Measurements from ENCODE around the gene ABCA2.

ABCA2 gene

DNA sequence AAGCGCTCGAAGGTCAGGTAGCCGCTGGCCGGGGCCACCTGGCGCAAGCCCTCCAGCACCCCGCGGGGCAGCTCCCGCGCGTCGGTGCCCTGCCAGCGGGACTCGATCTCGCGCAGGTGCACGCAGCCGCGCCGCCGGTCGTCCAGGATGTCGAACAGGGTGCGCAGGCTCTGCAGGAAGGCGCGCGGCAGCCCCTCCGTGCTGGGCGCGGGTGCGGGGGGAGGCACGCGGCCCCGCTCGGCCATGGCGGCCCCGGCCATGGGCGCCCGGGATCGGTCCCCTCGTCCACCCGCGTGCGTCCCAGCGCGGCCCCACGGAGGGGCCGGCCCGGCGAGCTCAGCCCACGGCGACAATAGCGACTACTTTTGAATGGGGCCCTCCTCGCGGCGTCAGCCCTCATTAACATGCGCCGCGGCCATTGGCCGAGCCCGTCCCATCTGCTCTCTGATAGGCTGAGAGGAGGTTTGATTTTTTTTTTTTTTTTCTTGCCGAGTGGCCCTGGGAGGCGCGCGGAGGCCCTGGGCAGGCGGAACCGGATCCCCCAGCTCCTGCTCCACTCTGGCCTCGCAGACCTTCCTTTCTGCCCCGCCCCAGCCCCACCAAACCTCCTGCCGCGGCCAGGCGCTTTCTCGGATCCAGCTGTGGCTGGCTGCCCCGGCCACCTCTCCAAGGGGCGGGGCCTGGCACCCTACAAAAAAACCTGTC, 42.3 kb upstream of the ABCA2 start, which contains the start of gene SAPCD2:
TSS of gene SAPCD2 (minus strand) at position 357 of the 705 bp plus-strand sequence. CDS start at position 260, 97 bp downstream.
- H3K36me3 ChIP-seq (ENCODE audit: control insufficient read depth in 2 of 2, insufficient read depth in 2 of 2, low read length in 2 of 2) = no peaks in the 10 kb centered on the region
- H3K27me3 ChIP-seq (ENCODE audit: control insufficient read depth in 2 of 2, insufficient read depth in 2 of 2, low read length in 2 of 2) = peaks cover 0 to 3% of the 10 kb centered on the region in 2 donors
- peak within 1 kb of the TSS; percentile 57 to 71 for H3K27ac ChIP-seq (ENCODE audit: low read depth in 2 of 2, low read length in 2 of 2)
- peaks cover 29 to 31% of the 10 kb centered on the region in 2 donors for H3K4me1 ChIP-seq (ENCODE audit: control insufficient read depth in 2 of 2, insufficient read depth in 2 of 2, low read length in 2 of 2)
- no peaks in the 10 kb centered on the region for H3K9me3 ChIP-seq (ENCODE audit: control insufficient read depth in 2 of 2, low read length in 2 of 2)
- peak within 1 kb of the TSS; percentile 57 for H3K4me3 ChIP-seq (ENCODE audit: low read length in 2 of 2)
- H3K9ac ChIP-seq (ENCODE audit: low read depth in 1 of 2, low read length in 2 of 2) = peak within 1 kb of the TSS; percentile 41 to 53

GRCh38 chr9:137069508-137070091, 41.6 kb upstream of the ABCA2 start:
- Histone ChIP-seq H3K4me3 (ENCODE audit: low read length in 2 of 2) (peak overlapping the region; percentile 50), H3K36me3 (ENCODE audit: control insufficient read depth in 2 of 2, insufficient read depth in 2 of 2, low read length in 2 of 2) (no peaks in the 10 kb centered on the region), H3K27ac (ENCODE audit: low read depth in 2 of 2, low read length in 2 of 2) (no peak overlapping the region), H3K4me1 (ENCODE audit: control insufficient read depth in 2 of 2, insufficient read depth in 2 of 2, low read length in 2 of 2) (peaks cover 29 to 31% of the 10 kb centered on the region in 2 donors), H3K9ac (ENCODE audit: low read depth in 1 of 2, low read length in 2 of 2) (peak overlapping the region in 1 of 2 donors; percentile 53), H3K27me3 (ENCODE audit: control insufficient read depth in 2 of 2, insufficient read depth in 2 of 2, low read length in 2 of 2) (peaks cover 0 to 3% of the 10 kb centered on the region in 2 donors), H3K9me3 (ENCODE audit: control insufficient read depth in 2 of 2, low read length in 2 of 2) (no peaks in the 10 kb centered on the region)

DNA sequence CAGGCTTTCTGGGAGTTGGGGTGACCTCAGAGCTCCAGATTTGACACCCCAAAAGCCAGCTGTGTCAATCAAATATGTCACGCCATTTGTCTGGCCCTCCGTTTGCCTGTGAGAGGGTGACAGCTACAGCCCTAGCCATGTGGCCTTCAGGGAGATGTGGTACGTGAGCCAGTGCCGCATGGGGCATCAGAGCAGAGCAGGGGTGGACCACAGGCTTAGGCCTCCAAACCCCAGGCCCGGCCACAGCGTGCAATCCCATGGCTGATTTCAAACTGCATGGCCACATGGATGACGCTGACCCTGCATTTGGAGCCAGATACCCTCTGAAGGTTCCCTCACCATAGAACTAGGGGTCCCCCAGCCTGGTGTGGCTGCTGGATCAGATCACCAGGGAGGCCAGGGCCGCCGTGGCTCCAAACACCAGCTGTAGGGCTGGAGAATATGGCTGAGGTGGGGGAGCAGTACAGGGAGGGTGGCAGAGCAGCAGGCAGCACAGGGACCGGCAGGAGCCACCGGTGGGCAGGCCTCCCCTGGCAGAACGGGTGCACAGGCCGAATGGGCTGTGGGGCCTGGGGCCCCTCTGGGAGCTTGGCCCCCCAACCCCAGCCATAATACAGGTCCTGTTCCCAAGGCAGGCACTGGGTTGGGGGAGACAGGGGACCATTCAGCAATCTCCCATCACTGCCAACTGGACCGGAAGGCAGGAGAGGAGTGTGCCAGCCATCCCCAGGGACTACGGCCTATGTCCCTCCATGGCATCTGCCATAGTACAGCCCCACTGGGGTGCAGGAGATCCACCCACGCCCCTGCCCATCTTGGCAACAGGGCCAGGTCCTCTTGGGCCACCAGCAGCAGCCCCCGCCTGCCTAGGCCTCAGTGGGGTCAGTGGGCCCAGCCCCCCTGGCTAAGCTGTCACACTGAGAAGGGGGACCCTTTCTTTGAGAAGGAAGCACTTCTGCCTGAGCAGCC, 40.8 kb upstream of the ABCA2 start:
- peaks cover 0 to 3% of the 10 kb centered on the region in 2 donors for H3K27me3 ChIP-seq (ENCODE audit: control insufficient read depth in 2 of 2, insufficient read depth in 2 of 2, low read length in 2 of 2)
- peak overlapping the region in 1 of 2 donors; percentile 53 for H3K9ac ChIP-seq (ENCODE audit: low read depth in 1 of 2, low read length in 2 of 2)
- no peaks in the 10 kb centered on the region for H3K9me3 ChIP-seq (ENCODE audit: control insufficient read depth in 2 of 2, low read length in 2 of 2)
- H3K4me3 ChIP-seq (ENCODE audit: low read length in 2 of 2) = peak overlapping the region; percentile 50
- H3K4me1 ChIP-seq (ENCODE audit: control insufficient read depth in 2 of 2, insufficient read depth in 2 of 2, low read length in 2 of 2) = peaks cover 27 to 28% of the 10 kb centered on the region in 2 donors
- no peaks in the 10 kb centered on the region for H3K36me3 ChIP-seq (ENCODE audit: control insufficient read depth in 2 of 2, insufficient read depth in 2 of 2, low read length in 2 of 2)
- H3K27ac ChIP-seq (ENCODE audit: low read depth in 2 of 2, low read length in 2 of 2) = no peak overlapping the region

DNA sequence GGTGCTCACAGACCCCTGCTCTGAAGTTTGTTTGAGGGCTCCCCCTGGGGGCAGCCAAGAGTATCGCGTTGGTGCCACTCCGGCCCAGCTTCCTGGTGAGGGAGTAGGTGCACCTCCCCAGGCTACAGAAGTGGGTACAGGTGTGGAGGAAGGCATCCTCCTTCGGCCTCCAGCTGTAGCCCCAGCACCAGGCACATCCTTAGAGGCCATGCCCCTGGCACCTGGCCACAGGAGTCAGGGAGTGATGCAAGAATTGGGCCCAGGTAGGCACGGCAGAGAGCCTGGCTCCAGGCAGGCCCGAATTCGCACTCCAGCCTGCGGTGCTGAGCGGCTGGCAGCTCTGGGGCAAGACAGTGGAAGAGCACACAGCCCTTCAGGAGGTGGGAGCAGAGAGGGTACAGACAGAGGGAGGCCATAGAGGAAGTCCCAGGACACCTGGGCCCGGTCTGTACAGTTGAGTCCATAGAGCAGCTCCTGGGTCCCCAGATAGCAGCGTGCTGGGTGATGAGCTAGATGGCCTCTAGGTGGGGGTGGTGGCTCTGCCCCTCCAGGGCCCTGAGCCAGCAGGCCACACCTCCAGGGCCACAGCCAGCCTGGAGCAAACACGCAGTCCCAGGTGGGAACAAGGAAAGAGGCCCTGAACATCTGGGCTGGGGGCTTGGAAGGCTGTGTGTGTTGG, 40.0 kb upstream of the ABCA2 start:
- H3K9me3 ChIP-seq (ENCODE audit: control insufficient read depth in 2 of 2, low read length in 2 of 2) = no peaks in the 10 kb centered on the region
- H3K4me1 ChIP-seq (ENCODE audit: control insufficient read depth in 2 of 2, insufficient read depth in 2 of 2, low read length in 2 of 2) = peaks cover 22 to 28% of the 10 kb centered on the region in 2 donors
- peaks cover 0 to 3% of the 10 kb centered on the region in 2 donors for H3K27me3 ChIP-seq (ENCODE audit: control insufficient read depth in 2 of 2, insufficient read depth in 2 of 2, low read length in 2 of 2)
- no peak overlapping the region for H3K4me3 ChIP-seq (ENCODE audit: low read length in 2 of 2)
- H3K36me3 ChIP-seq (ENCODE audit: control insufficient read depth in 2 of 2, insufficient read depth in 2 of 2, low read length in 2 of 2) = no peaks in the 10 kb centered on the region
- peak overlapping the region in 1 of 2 donors; percentile 60 for H3K27ac ChIP-seq (ENCODE audit: low read depth in 2 of 2, low read length in 2 of 2)
- H3K9ac ChIP-seq (ENCODE audit: low read depth in 1 of 2, low read length in 2 of 2) = peak overlapping the region in 1 of 2 donors; percentile 52

- H3K9ac ChIP-seq (ENCODE audit: low read depth in 1 of 2, low read length in 2 of 2) = no peak overlapping the region
- H3K36me3 ChIP-seq (ENCODE audit: control insufficient read depth in 2 of 2, insufficient read depth in 2 of 2, low read length in 2 of 2) = no peaks in the 10 kb centered on the region
- no peak overlapping the region for H3K4me3 ChIP-seq (ENCODE audit: low read length in 2 of 2)
- no peak overlapping the region for H3K27ac ChIP-seq (ENCODE audit: low read depth in 2 of 2, low read length in 2 of 2)
- H3K9me3 ChIP-seq (ENCODE audit: control insufficient read depth in 2 of 2, low read length in 2 of 2) = no peaks in the 10 kb centered on the region
- peaks cover 0 to 3% of the 10 kb centered on the region in 2 donors for H3K27me3 ChIP-seq (ENCODE audit: control insufficient read depth in 2 of 2, insufficient read depth in 2 of 2, low read length in 2 of 2)
- peaks cover 22 to 27% of the 10 kb centered on the region in 2 donors for H3K4me1 ChIP-seq (ENCODE audit: control insufficient read depth in 2 of 2, insufficient read depth in 2 of 2, low read length in 2 of 2)
Observed at GRCh38 chr9:137066096-137066861, 38.2 kb upstream of the ABCA2 start.

GRCh38 chr9:137065336-137065967, 37.4 kb upstream of the ABCA2 start:
- H3K9ac ChIP-seq (ENCODE audit: low read depth in 1 of 2, low read length in 2 of 2) = no peak overlapping the region
- no peak overlapping the region for H3K27ac ChIP-seq (ENCODE audit: low read depth in 2 of 2, low read length in 2 of 2)
- H3K4me3 ChIP-seq (ENCODE audit: low read length in 2 of 2) = no peak overlapping the region
- peaks cover 16 to 20% of the 10 kb centered on the region in 2 donors for H3K4me1 ChIP-seq (ENCODE audit: control insufficient read depth in 2 of 2, insufficient read depth in 2 of 2, low read length in 2 of 2)
- no peaks in the 10 kb centered on the region for H3K9me3 ChIP-seq (ENCODE audit: control insufficient read depth in 2 of 2, low read length in 2 of 2)
- no peaks in the 10 kb centered on the region for H3K36me3 ChIP-seq (ENCODE audit: control insufficient read depth in 2 of 2, insufficient read depth in 2 of 2, low read length in 2 of 2)
- H3K27me3 ChIP-seq (ENCODE audit: control insufficient read depth in 2 of 2, insufficient read depth in 2 of 2, low read length in 2 of 2) = peaks cover 0 to 3% of the 10 kb centered on the region in 2 donors

DNA sequence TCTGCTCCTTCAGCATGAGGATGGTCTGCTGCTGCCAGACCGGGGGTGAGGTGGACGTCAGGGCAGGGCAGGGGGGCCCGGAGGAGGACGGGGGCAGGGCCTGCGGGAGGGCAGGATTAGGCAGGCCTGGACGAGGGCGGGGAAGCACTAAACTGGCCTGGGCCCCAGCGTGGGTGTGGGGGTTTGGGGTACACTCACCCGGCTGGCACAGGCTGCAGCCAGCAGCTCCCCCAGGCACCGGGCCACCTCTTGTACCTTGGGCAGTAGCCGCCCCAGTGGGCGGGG, 36.8 kb upstream of the ABCA2 start:
- no peaks in the 10 kb centered on the region for H3K9me3 ChIP-seq (ENCODE audit: control insufficient read depth in 2 of 2, low read length in 2 of 2)
- H3K4me3 ChIP-seq (ENCODE audit: low read length in 2 of 2) = no peak overlapping the region
- no peak overlapping the region for H3K9ac ChIP-seq (ENCODE audit: low read depth in 1 of 2, low read length in 2 of 2)
- H3K4me1 ChIP-seq (ENCODE audit: control insufficient read depth in 2 of 2, insufficient read depth in 2 of 2, low read length in 2 of 2) = peaks cover 16 to 20% of the 10 kb centered on the region in 2 donors
- no peak overlapping the region for H3K27ac ChIP-seq (ENCODE audit: low read depth in 2 of 2, low read length in 2 of 2)
- H3K36me3 ChIP-seq (ENCODE audit: control insufficient read depth in 2 of 2, insufficient read depth in 2 of 2, low read length in 2 of 2) = no peaks in the 10 kb centered on the region
- peaks cover 0 to 3% of the 10 kb centered on the region in 2 donors for H3K27me3 ChIP-seq (ENCODE audit: control insufficient read depth in 2 of 2, insufficient read depth in 2 of 2, low read length in 2 of 2)

- no peak overlapping the region for H3K27ac ChIP-seq (ENCODE audit: low read depth in 2 of 2, low read length in 2 of 2)
- H3K4me3 ChIP-seq (ENCODE audit: low read length in 2 of 2) = no peak overlapping the region
- H3K9me3 ChIP-seq (ENCODE audit: control insufficient read depth in 2 of 2, low read length in 2 of 2) = no peaks in the 10 kb centered on the region
- no peak overlapping the region for H3K9ac ChIP-seq (ENCODE audit: low read depth in 1 of 2, low read length in 2 of 2)
- peaks cover 0 to 3% of the 10 kb centered on the region in 2 donors for H3K27me3 ChIP-seq (ENCODE audit: control insufficient read depth in 2 of 2, insufficient read depth in 2 of 2, low read length in 2 of 2)
- H3K36me3 ChIP-seq (ENCODE audit: control insufficient read depth in 2 of 2, insufficient read depth in 2 of 2, low read length in 2 of 2) = no peaks in the 10 kb centered on the region
- peaks cover 12 to 15% of the 10 kb centered on the region in 2 donors for H3K4me1 ChIP-seq (ENCODE audit: control insufficient read depth in 2 of 2, insufficient read depth in 2 of 2, low read length in 2 of 2)
Observed at GRCh38 chr9:137064027-137064879, 36.2 kb upstream of the ABCA2 start.

Data from mucosa of rectum (tissue), 2 donors.